GM12878 (cell line): Measurements from ENCODE around the gene HERC4.

Experiments used
- CBX3 ChIP-seq: fragments of 200-600 bp; sonication (generic); IDR thresholded peaks from 2 replicates; pipeline ENCODE4 v1.6.1; 2016; ENCODE audit warnings: low read depth, borderline replicate concordance
- PRDM15 ChIP-seq: fragments of 450-650 bp; formaldehyde crosslinking; IDR thresholded peaks from 2 replicates; pipeline ENCODE4 v1.4.0; 2020; ENCODE audit warnings: mild to moderate bottlenecking, moderate library complexity

GRCh38 chr10:67969875-67970274, 105.2 kb downstream of the HERC4 start:
- TF ChIP-seq PRDM15 (CRISPR knock-in tag) = no peak
- TF ChIP-seq CBX3 = no peak
